Prostate gland (tissue), 2 donors: ENCODE data around the gene ATOSB. TPM values are rescaled to one million over a fixed set of nuclear protein-coding genes. Genes with fewer than 3 reads are reported as not detected.
A peak's percentile ranks its signal among the peaks of the same experiment; 100 is the strongest.
"Not testable (repeated sequence)": the region's sequence is repeated elsewhere in the genome, so short reads cannot be mapped to it uniquely, and the experiment has no call there.

Experiments
- DNase-seq: peaks from one replicate; pipeline ENCODE4 v3.0.0-alpha.2; 2019; ENCODE audit warnings: low spot score
- H3K27ac ChIP-seq, 2 donors: fragments of 200-600 bp; sonication (generic); 2 replicates each; pipeline ENCODE4 v1.5.1; 2017 to 2019
- H3K27me3 ChIP-seq: fragments of 200-600 bp; sonication (generic); replicated peaks from 2 replicates; pipeline ENCODE4 v1.5.1; 2019; ENCODE audit not compliant: insufficient read depth
- H3K36me3 ChIP-seq, 2 donors: fragments of 200-600 bp; sonication (generic); 1 replicate in 1 of 2; 2 replicates in 1 of 2; pipeline versions ENCODE4 v1.5.1 to v1.8.1; 2017 to 2019
- H3K4me1 ChIP-seq: fragments of 200-600 bp; sonication (generic); replicated peaks from 2 replicates; pipeline ENCODE4 v1.5.1; 2019
- H3K4me3 ChIP-seq, 2 donors: fragments of 200-600 bp; sonication (generic); 2 replicates each; pipeline ENCODE4 v1.5.1; 2017 to 2019
- H3K9me3 ChIP-seq: fragments of 200-600 bp; sonication (generic); 2 replicates; pipeline ENCODE4 v1.5.1; 2017
- POLR2A ChIP-seq: fragments of 450-650 bp; IDR thresholded peaks from one replicate; pipeline ENCODE4 v1.6.1; 2016; ENCODE audit warnings: antibody characterized with exemption, mild to moderate bottlenecking
- POLR2AphosphoS5 ChIP-seq: sonication (generic); formaldehyde crosslinking; IDR thresholded peaks from one replicate; pipeline ENCODE4 v1.6.1; 2017; ENCODE audit warnings: antibody characterized with exemption
- WGBS: methylation state at CpG from one replicate; pipeline ENCODE4 v1.1.5; 2018; 5-methylcytosine and 5-hydroxymethylcytosine counted together
- intact Hi-C: fragments of 100-400 bp; cut with DNase I; formaldehyde crosslinking; loops from one replicate; pipeline ENCODE4 v1.14.2; 2022
- total RNA-seq, 2 donors: library from RNA; depleted of rRNA; stranded (reverse); fragments of >200 nt; gene quantifications; one replicate each; pipeline ENCODE4 v1.1.0, GENCODE V29; 2016
- TF ChIP-seq, protein P1 (sequence below), 4 experiments: fragments of 200-600 bp in 2 of 4; fragments of 450-650 bp in 2 of 4; sonication (generic) in 2 of 4; IDR thresholded peaks; 1 replicate in 3 of 4; 2 replicates in 1 of 4; pipeline ENCODE4 v1.5.1; 2016 to 2019; ENCODE audit warnings: antibody characterized with exemption in 4 of 4, mild to moderate bottlenecking in 2 of 4, moderate library complexity in 2 of 4

The ATOSB gene
- total RNA-seq, 2 donors from 2014 or later, result 15.9 to 21.3 TPM

DNA sequence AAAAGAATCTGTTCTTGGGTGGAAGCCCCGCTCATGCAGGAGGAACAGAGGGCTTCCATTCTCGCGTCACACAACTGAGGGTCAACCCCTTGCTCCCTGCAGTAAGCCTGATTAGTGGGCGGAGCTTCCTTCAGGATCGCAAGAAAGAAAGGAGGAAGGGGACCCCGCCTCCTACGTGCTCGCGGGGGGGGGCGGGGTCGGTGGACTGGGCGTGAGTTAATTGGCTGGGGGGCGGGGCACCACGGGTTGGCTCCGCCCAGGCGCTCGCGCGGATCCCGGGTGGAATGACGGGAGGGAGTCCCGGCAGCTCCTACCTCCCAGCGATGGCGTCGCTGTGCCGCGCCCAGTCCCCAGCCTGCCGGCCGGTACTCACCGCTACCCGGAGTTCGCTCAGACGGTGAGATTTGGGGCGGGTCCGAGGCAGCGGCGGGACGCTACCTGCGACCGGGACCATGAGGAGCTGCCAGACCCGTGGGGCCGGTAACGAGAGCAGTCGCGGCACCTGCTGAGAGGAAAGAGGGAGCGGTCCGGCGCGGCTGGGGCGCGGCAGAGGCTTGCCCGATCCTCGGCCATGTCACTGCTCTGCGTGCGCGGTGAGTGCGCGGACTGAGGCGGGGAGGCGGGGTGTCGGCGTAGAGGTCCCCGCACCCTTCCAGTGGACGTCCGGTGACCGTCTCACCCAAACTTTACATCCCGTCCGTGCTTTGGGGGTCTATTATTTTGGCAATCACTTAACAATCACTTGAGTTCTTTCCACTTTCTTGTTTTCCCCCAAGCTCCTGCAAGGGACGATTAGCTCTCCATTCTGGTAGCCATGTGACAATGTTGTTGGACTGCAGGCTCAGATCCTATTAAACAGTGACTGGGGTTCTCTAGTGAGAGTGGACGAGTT, 46.3 kb upstream of the ATOSB start, which contains the start of gene UNC13B:
Gene UNC13B (plus strand): TSS at position 297 of the 892 bp plus-strand sequence. CDS start 275 bp downstream, at position 572.
- intact Hi-C loops, result loop anchor here (10.0 kb wide), 1 partner anchor 47 kb away; the partner anchor contains the start of gene ATOSB
- peak within 1 kb of the TSS; percentile 79 to 83 for H3K4me3 ChIP-seq
- no peaks in the 10 kb centered on the region for H3K36me3 ChIP-seq
- 0% methylated on average over 62 of the region's 70 CpGs for WGBS
- no peaks in the 10 kb centered on the region for H3K9me3 ChIP-seq
- TF ChIP-seq POLR2A (peak; percentile 87), POLR2AphosphoS5 (peak; percentile 95)
- TF ChIP-seq, protein P1, sequence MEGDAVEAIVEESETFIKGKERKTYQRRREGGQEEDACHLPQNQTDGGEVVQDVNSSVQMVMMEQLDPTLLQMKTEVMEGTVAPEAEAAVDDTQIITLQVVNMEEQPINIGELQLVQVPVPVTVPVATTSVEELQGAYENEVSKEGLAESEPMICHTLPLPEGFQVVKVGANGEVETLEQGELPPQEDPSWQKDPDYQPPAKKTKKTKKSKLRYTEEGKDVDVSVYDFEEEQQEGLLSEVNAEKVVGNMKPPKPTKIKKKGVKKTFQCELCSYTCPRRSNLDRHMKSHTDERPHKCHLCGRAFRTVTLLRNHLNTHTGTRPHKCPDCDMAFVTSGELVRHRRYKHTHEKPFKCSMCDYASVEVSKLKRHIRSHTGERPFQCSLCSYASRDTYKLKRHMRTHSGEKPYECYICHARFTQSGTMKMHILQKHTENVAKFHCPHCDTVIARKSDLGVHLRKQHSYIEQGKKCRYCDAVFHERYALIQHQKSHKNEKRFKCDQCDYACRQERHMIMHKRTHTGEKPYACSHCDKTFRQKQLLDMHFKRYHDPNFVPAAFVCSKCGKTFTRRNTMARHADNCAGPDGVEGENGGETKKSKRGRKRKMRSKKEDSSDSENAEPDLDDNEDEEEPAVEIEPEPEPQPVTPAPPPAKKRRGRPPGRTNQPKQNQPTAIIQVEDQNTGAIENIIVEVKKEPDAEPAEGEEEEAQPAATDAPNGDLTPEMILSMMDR (IDR thresholded peaks at IDR 0.05), result peak in 2 of 4 experiments; percentile 25 to 28
- no peaks in the 10 kb centered on the region for H3K4me1 ChIP-seq
- no peaks in the 10 kb centered on the region for H3K27me3 ChIP-seq
- DNase-seq, result peak; percentile 97
- H3K27ac ChIP-seq, result peak within 1 kb of the TSS; percentile 94

DNA sequence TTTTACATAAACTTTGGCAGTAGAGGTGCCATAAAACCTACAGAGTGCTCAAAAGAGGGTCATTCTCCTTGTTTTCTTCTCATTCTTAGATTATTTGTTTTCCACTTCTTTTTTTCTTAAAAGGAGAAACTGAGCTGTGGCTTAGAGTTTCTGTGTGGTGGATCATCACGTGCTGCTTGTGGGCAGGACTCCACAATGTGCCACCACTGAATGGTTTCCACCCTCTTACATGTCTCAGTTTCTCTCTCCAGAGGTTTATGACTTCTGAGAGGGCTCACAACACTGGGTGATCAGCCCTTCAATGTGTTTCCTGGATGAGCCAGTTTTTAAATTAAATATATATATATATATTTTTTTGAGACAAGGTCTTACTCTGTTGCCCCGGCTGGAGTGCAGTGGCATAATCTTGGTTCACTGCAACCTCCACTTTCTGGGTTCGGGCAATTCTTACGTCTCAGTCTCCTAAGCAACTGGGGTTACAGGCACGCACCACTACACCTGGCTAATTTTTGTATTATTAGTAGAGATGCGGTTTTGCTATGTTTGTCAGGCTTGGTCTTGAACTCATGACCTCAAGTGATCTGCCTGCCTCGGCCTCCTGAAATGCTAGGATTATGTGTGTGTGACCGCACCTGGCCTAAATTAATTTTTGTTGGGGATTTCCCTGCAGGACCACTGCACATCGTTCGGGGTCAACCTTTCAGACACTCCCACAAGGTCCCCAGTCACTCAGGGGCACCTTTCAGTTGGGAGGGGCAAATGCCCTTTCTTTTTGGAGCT, 43.0 kb upstream of the ATOSB start:
- DNase-seq, result no peak
- no peak overlapping the region for H3K27ac ChIP-seq
- WGBS, result 86% methylated on average over 10 of the region's 10 CpGs
- H3K36me3 ChIP-seq, result no peaks in the 10 kb centered on the region
- H3K4me3 ChIP-seq, result no peak overlapping the region
- H3K9me3 ChIP-seq, result no peaks in the 10 kb centered on the region
- no peaks in the 10 kb centered on the region for H3K4me1 ChIP-seq
- no peaks in the 10 kb centered on the region for H3K27me3 ChIP-seq
- TF ChIP-seq POLR2AphosphoS5 (no peak), POLR2A (no peak)
- TF ChIP-seq, protein P1 (IDR thresholded peaks at IDR 0.05), result no peak
- intact Hi-C loops, result no loop called here

DNA sequence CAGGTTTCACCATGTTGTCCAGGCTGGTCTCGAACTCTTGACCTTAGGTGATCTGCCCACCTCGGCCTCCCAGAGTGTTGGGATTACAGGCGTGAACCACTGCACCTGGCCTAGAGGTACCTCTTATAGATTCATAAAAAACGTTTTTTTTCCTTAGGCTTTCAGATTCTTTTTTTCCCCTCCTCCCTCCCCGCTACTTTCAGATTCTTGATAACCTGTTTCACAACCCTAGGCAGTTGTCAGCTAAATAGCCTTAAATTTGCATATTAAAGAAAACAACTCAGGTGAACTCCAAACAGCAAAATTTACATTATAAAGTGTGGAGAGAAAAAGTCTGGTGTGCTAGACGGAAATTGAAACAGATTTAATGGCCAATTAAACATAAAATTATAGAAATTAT, 42.2 kb upstream of the ATOSB start:
- H3K27ac ChIP-seq, H3K36me3 ChIP-seq, H3K9me3 ChIP-seq, H3K27me3 ChIP-seq, H3K4me1 ChIP-seq, H3K4me3 ChIP-seq, intact Hi-C loops, DNase-seq: not testable (repeated sequence)
- WGBS, result 50% methylated on average over 6 of the region's 6 CpGs

DNA sequence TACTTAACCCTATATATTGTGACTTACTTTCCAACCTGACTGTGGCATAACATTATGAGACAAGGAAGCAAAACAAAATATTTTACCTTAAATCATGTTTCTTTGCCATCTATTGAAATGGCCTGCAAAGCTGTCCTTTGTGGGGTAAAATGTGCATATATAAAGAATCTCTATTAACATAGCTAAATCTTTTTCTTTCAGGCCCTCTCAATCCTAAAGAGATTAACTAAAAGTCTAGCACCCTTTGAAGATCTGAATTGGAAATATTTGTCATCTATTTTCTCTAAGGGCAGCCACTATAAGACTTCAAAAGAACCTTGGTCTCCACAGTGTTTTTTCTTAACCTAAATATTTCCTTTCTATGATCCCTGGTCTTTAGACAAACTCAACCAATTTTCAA, 41.1 kb upstream of the ATOSB start:
- no peak for DNase-seq
- Histone ChIP-seq H3K4me1 (no peaks in the 10 kb centered on the region), H3K4me3 (no peak overlapping the region), H3K27ac (no peak overlapping the region), H3K27me3 (no peaks in the 10 kb centered on the region), H3K9me3 (no peaks in the 10 kb centered on the region), H3K36me3 (no peaks in the 10 kb centered on the region)
- TF ChIP-seq POLR2AphosphoS5, result no peak
- TF ChIP-seq POLR2A, result no peak
- TF ChIP-seq, protein P1 (IDR thresholded peaks at IDR 0.05), result no peak
- intact Hi-C loops, result no loop called here

DNA sequence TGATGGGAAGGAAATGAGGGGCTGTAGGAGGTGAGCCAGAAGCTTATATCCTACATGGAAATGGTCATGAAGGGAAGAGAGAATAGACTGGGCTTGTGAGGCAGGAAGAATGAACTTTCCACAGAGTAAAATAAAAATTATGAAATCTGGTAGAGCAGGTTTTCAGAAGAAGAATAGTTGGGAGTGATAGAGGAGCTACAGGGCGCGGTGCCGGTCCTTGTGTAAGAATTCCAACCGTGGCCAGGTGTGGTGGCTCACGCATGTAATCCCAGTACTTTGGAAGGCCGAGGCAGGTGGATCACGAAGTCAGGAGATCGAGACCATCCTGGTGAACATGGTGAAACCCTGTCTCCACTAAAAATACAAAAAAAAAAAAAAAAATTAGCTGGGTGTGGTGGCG, 37.3 kb upstream of the ATOSB start:
- 81% methylated on average over 9 of the region's 9 CpGs for WGBS
- H3K36me3 ChIP-seq, result no peaks in the 10 kb centered on the region
- intact Hi-C loops, result no loop called here
- no peaks in the 10 kb centered on the region for H3K9me3 ChIP-seq
- DNase-seq, result no peak
- TF ChIP-seq POLR2AphosphoS5 (no peak), POLR2A (no peak)
- TF ChIP-seq, protein P1 (IDR thresholded peaks at IDR 0.05), result no peak
- no peak overlapping the region for H3K27ac ChIP-seq
- no peaks in the 10 kb centered on the region for H3K4me1 ChIP-seq
- H3K4me3 ChIP-seq, result no peak overlapping the region
- H3K27me3 ChIP-seq, result no peaks in the 10 kb centered on the region

DNA sequence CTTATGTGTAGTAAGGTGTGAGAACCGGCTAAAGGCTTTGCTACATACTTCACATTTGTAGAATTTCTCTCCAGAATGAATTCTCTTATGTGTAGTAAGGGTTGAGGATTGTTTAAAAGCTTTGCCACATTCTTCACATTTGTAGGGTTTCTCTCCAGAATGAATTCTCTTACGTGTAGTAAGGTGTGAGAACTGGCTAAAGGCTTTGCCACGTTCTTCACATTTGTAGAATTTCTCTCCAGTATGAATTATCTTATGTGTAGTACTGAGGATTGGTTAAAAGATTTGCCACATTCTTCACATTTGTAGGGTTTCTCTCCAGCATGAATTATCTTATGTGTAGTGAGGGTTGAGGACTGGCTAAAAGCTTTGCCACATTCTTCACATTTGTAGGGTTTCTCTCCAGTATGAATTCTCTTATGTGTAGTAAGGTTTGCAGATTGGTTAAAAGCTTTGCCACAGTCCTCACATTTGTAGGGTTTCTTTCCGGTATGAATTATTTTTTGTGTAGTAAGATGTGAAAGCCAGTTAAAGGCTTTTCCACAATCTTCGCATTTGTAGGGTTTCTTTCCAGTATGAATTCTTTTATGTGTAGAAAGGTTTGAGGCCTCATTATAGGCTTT, 32.4 kb upstream of the ATOSB start:
- 76% methylated on average over 5 of the region's 5 CpGs for WGBS
- DNase-seq, H3K4me3 ChIP-seq, H3K9me3 ChIP-seq, intact Hi-C loops, H3K36me3 ChIP-seq, H3K4me1 ChIP-seq, H3K27me3 ChIP-seq, H3K27ac ChIP-seq: not testable (repeated sequence)
